Loucy (cell line): ENCODE results near the gene ADAMTS2.

Experiments
- EZH2phosphoT487 ChIP-seq: fragments of 200-600 bp; IDR thresholded peaks from 2 replicates; pipeline ENCODE4 v1.6.1; 2018; ENCODE audit warnings: antibody characterized with exemption, mild to moderate bottlenecking, moderate library complexity, borderline replicate concordance
- TF ChIP-seq, protein P1 (sequence below): fragments of 200-600 bp; sonication (generic); conservative IDR thresholded peaks from 2 replicates; pipeline ENCODE4 v1.5.1; 2014; ENCODE audit warnings: mild to moderate bottlenecking, antibody characterized with exemption, low read length

GRCh38 chr5:179371681-179372680 is 26.7 kb upstream of the ADAMTS2 start:
- TF ChIP-seq, protein P1, sequence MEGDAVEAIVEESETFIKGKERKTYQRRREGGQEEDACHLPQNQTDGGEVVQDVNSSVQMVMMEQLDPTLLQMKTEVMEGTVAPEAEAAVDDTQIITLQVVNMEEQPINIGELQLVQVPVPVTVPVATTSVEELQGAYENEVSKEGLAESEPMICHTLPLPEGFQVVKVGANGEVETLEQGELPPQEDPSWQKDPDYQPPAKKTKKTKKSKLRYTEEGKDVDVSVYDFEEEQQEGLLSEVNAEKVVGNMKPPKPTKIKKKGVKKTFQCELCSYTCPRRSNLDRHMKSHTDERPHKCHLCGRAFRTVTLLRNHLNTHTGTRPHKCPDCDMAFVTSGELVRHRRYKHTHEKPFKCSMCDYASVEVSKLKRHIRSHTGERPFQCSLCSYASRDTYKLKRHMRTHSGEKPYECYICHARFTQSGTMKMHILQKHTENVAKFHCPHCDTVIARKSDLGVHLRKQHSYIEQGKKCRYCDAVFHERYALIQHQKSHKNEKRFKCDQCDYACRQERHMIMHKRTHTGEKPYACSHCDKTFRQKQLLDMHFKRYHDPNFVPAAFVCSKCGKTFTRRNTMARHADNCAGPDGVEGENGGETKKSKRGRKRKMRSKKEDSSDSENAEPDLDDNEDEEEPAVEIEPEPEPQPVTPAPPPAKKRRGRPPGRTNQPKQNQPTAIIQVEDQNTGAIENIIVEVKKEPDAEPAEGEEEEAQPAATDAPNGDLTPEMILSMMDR: no peak
- no peak for TF ChIP-seq EZH2phosphoT487
